ENCODE results near the gene PLEKHO1.

GRCh38 chr1:150176593-150176992 lies 26.9 kb downstream of the PLEKHO1 start:
- TF ChIP-seq HOXA7 (CRISPR knock-in tag; IDR thresholded peaks at IDR 0.05; ENCODE audit: borderline replicate concordance) = no peak
- no peak for TF ChIP-seq ZNF792 (tag by site-specific recombination; IDR thresholded peaks at IDR 0.05)
- no peak for TF ChIP-seq ZNF707 (tag by site-specific recombination; IDR thresholded peaks at IDR 0.05)
- no peak for TF ChIP-seq CTCF (tag by site-specific recombination; IDR thresholded peaks at IDR 0.05)
- no peak for TF ChIP-seq ZNF202 (tag by site-specific recombination; IDR thresholded peaks at IDR 0.05; ENCODE audit: borderline replicate concordance)

All from HEK293 (cell line).